ENCODE results near the gene CTSG. TPM values are rescaled to one million over a fixed set of nuclear protein-coding genes. Genes with fewer than 3 reads are reported as not detected.

CTSG gene
- total RNA-seq, 1 donor from 2014 or later = not detected

- TF ChIP-seq CTCF (IDR thresholded peaks at IDR 0.05; ENCODE audit: unreplicated experiment) = no peak
- no peak overlapping the region for H3K4me3 Mint-ChIP-seq (ENCODE audit: unreplicated experiment)
- H3K4me1 Mint-ChIP-seq (ENCODE audit: unreplicated experiment) = peaks cover 15% of the 10 kb centered on the region
- peaks cover 13% of the 10 kb centered on the region for H3K27me3 Mint-ChIP-seq (ENCODE audit: unreplicated experiment)
- no peak overlapping the region for H3K27ac Mint-ChIP-seq (ENCODE audit: unreplicated experiment)
- no peaks in the 10 kb centered on the region for H3K36me3 Mint-ChIP-seq (ENCODE audit: low read depth, unreplicated experiment)
- H3K9me3 Mint-ChIP-seq (ENCODE audit: unreplicated experiment) = no peaks in the 10 kb centered on the region
- no peak for DNase-seq (ENCODE audit: low spot score)
Observed at GRCh38 chr14:24607635-24608514, 31.8 kb upstream of the CTSG start.

DNA sequence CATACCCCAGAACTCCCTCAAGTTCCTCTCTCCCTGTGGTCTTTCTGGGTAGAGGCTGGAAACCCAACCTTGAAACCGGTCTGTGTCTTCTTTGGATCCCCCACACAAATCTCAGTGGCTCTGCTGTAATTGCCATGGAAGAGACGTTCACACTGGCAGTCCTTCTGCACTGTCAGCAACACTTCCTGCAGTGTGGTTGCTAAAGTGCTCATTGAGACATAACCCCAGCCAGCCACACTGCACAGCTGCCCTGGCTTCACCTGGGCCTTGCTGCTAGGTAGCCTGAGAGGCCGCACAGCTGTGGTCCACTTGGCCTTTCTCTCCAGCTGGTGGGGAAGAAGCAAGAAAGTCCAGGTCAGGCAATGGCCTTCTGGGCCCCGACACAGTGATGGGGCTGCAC, 31.0 kb upstream of the CTSG start:
- Mint-ChIP-seq H3K36me3 (ENCODE audit: low read depth, unreplicated experiment) (no peaks in the 10 kb centered on the region), H3K27ac (ENCODE audit: unreplicated experiment) (no peak overlapping the region), H3K9me3 (ENCODE audit: unreplicated experiment) (no peaks in the 10 kb centered on the region), H3K4me3 (ENCODE audit: unreplicated experiment) (no peak overlapping the region), H3K4me1 (ENCODE audit: unreplicated experiment) (peaks cover 15% of the 10 kb centered on the region), H3K27me3 (ENCODE audit: unreplicated experiment) (peaks cover 13% of the 10 kb centered on the region)
- TF ChIP-seq CTCF (IDR thresholded peaks at IDR 0.05; ENCODE audit: unreplicated experiment) = no peak
- DNase-seq (ENCODE audit: low spot score) = no peak

- no peak overlapping the region for H3K27ac Mint-ChIP-seq (ENCODE audit: unreplicated experiment)
- H3K4me1 Mint-ChIP-seq (ENCODE audit: unreplicated experiment) = peaks cover 15% of the 10 kb centered on the region
- no peak for DNase-seq (ENCODE audit: low spot score)
- no peak for TF ChIP-seq CTCF (IDR thresholded peaks at IDR 0.05; ENCODE audit: unreplicated experiment)
- no peak overlapping the region for H3K4me3 Mint-ChIP-seq (ENCODE audit: unreplicated experiment)
- H3K36me3 Mint-ChIP-seq (ENCODE audit: low read depth, unreplicated experiment) = no peaks in the 10 kb centered on the region
- H3K9me3 Mint-ChIP-seq (ENCODE audit: unreplicated experiment) = no peaks in the 10 kb centered on the region
- peaks cover 13% of the 10 kb centered on the region for H3K27me3 Mint-ChIP-seq (ENCODE audit: unreplicated experiment)
Observed at GRCh38 chr14:24606297-24606696, 30.2 kb upstream of the CTSG start.

GRCh38 chr14:24605435-24606190, 29.6 kb upstream of the CTSG start:
- Mint-ChIP-seq H3K27me3 (ENCODE audit: unreplicated experiment) (peaks cover 13% of the 10 kb centered on the region), H3K4me1 (ENCODE audit: unreplicated experiment) (peaks cover 15% of the 10 kb centered on the region), H3K27ac (ENCODE audit: unreplicated experiment) (no peak overlapping the region), H3K9me3 (ENCODE audit: unreplicated experiment) (no peaks in the 10 kb centered on the region), H3K4me3 (ENCODE audit: unreplicated experiment) (no peak overlapping the region), H3K36me3 (ENCODE audit: low read depth, unreplicated experiment) (no peaks in the 10 kb centered on the region)
- DNase-seq (ENCODE audit: low spot score) = peak; percentile 53
- TF ChIP-seq CTCF (IDR thresholded peaks at IDR 0.05; ENCODE audit: unreplicated experiment) = peak; percentile 78

DNA sequence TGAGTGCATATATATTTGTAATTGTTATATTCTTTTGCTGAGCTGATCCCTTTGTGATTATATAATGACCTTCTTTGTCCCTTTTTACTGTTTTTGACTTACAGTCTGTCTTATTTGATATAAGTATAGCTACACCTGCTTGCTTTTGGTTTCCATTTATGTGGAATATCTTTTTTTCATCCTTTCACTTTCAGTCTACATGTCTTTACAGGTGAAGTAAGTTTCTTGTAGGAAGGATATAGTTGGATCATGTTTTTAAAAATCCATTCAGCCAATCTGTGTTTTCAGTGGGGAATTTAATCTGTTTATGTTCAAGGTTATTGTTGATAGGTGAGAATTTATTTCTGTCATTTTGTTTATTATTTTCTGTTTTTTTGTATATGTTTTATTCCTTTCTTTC, 21.4 kb upstream of the CTSG start:
- Mint-ChIP-seq H3K9me3 (ENCODE audit: unreplicated experiment) (no peaks in the 10 kb centered on the region), H3K4me1 (ENCODE audit: unreplicated experiment) (peaks cover 7% of the 10 kb centered on the region)

More for the DNA sequence above, 21.4 kb upstream of the CTSG start:
- Mint-ChIP-seq H3K27ac (ENCODE audit: unreplicated experiment) (no peak overlapping the region), H3K4me3 (ENCODE audit: unreplicated experiment) (no peak overlapping the region), H3K27me3 (ENCODE audit: unreplicated experiment) (peaks cover 2% of the 10 kb centered on the region), H3K36me3 (ENCODE audit: low read depth, unreplicated experiment) (peaks cover 4% of the 10 kb centered on the region)
- DNase-seq (ENCODE audit: low spot score) = no peak
- no peak for TF ChIP-seq CTCF (IDR thresholded peaks at IDR 0.05; ENCODE audit: unreplicated experiment)
